Fibroblast of peridontal ligament (primary cell): ENCODE results near the gene GAK.
"Not testable (repeated sequence)": the region's sequence is repeated elsewhere in the genome, so short reads cannot be mapped to it uniquely, and the experiment has no call there.

Source experiments
- DNase-seq: peaks from one replicate; pipeline ENCODE4 v3.0.0-alpha.2; 2010; ENCODE audit errors: extremely low read depth

Gene GAK

DNA sequence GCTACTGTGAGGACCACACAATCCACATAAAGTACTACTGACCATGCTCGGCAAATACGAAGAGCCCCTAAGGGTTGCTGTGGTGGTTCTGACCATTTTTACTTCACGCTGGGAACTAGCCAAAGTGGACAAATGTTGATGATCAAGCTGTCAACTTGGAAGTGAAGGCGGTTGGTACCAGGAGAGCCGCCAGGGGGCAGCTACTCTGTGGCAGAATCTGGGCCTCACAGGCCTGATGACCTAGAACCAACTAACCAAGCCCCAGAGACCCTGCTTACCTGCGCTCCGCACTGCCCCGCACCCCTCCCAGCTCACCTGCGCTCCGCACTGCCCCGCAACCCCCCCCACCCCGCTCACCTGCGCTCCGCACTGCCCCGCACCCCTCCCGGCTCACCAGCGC is 5.6 kb downstream of the GAK start:
- DNase-seq, result no peak

GRCh38 chr4:925771-926500 is 6.2 kb downstream of the GAK start:
- DNase-seq, result no peak

- DNase-seq, result no peak
Observed at GRCh38 chr4:925171-925570, 6.9 kb downstream of the GAK start.

DNA sequence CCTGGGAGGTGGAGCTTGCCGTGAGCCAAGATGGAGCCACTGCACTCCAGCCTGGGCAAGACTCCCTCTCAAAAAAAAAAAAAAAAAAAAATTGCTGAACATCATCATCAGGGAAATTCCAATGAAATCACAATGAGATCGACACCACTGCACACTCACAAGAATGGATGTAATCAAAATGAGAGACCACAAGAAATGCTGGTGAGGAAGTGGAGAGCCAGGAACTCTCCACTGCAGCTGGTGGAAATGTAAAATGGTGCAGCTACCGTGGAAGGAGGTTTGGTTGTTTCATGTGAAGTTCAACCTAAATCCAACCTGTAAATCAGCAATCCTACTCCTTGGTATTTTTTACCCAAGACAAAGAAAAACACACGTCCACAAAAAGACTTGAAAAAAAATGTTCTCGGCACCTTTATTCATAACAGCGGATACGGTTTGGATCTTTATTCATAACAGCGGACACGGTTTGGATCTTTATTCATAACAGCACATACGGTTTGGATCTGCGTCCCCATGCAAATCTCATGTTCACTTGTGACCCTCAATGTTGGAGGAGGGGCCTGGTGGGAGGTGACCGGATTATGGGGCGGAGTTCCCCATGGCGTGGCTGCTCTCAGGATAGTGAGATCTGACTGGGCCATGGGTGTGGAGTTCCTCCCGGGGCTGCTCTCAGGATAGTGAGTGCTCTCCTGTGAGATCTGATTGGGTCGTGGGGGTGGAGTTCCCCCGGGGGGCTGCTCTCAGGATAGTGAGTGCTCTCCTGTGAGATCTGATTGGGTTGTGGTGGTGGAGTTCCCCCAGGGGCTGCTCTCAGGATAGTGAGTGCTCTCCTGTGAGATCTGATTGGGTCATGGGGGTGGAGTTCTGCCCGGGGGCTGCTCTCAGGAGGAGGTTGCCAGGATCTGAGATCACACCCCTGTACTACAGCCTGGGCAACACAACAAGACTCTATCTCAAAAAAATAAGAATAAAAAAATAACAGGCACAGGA is 7.7 kb downstream of the GAK start:
- DNase-seq, result peak; percentile 62

DNA sequence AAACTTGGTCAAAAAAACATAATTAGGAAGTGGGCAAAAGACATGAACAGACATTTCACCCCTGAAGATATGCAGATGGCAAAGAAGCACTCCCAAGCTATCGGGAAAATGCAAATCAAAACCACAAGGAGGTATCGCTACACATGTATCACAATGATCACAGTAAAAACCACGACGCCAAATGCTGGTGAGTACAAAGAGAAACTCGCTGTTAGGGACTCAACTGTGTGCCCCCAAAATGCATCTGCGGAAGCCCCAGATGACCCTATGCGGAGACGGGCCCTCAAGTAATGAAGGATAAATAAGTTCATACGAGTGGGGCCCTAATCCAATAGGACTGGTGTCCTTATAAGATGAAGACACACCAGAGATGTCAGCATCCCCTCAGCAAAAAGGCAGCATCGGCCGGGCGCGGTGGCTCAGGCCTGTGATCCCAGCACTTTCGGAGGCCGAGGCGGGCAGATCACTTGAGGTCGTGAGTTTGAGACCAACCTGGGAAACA is 10.2 kb downstream of the GAK start:
- no peak for DNase-seq

DNA sequence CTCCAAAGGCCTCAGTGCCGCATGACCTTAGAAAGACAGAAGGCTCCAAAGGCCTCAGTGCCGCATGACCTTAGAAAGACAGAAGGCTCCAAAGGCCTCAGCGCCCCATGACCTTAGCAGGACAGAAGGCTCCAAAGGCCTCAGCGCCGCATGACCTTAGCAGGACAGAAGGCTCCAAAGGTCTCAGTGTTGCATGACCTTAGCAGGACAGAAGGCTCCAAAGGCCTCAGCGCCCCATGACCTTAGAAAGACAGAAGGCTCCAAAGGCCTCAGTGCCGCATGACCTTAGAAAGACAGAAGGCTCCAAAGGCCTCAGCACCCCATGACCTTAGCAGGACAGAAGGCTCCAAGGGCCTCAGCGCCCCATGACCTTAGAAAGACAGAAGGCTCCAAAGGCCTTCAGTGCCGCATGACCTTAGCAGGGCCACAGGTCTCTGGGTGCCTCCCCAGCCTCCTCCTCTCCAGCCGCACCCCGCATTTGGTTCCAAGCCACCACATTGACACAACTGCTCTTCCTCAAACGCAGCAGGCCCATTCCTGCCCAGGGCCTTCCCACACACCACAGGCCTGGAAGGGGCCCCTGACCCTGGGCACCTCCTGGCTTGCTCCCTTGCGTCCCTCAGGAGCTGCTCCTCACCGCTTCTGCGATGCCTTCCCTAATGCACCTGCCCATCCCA is 13.0 kb downstream of the GAK start:
- not testable (repeated sequence) for DNase-seq

DNA sequence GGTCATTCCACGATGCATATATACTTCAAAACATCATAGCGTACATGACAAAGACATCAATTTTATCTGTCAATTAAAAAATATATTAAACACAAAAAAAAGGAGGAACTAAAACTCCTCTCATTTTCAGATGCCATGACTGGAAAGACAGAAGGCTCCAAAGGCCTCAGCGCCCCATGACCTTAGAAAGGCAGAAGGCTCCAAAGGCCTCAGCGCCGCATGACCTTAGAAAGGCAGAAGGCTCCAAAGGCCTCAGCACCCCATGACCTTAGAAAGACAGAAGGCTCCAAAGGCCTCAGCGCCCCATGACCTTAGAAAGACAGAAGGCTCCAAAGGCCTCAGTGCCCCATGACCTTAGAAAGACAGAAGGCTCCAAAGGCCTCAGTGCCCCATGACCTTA is 13.5 kb downstream of the GAK start:
- not testable (repeated sequence) for DNase-seq

GRCh38 chr4:917992-918391 is 14.1 kb downstream of the GAK start:
- DNase-seq, result no peak

GRCh38 chr4:917466-917865 is 14.7 kb downstream of the GAK start:
- no peak for DNase-seq

- peak; percentile 67 for DNase-seq
Observed at GRCh38 chr4:915595-915994, 16.5 kb downstream of the GAK start.

DNA sequence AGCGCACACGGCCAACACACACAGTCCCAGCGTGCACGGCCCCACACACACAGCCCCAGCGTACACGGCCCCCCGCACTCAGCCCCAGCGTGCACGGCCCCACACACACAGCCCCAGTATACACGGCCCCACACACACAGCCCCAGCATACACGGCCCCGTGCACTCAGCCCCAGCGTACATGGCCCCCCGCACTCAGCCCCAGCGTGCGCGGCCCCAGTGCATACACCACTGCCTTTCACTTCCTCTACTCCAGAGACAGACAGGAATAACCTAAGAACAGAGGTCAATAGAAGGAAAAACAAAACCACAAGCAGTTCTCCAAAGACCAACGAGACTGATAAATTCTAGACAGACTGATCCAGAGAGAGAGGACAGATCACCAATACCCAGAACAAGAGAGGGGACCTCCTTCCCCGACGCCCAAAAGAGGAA is 17.1 kb downstream of the GAK start:
- no peak for DNase-seq

- DNase-seq, result no peak
Observed at GRCh38 chr4:914531-914930, 17.6 kb downstream of the GAK start.

GRCh38 chr4:913280-913618 is 18.9 kb downstream of the GAK start:
- no peak for DNase-seq

GRCh38 chr4:912548-913279 is 19.4 kb downstream of the GAK start:
- no peak for DNase-seq

- no peak for DNase-seq
Observed at GRCh38 chr4:911871-912490, 20.1 kb downstream of the GAK start.

DNA sequence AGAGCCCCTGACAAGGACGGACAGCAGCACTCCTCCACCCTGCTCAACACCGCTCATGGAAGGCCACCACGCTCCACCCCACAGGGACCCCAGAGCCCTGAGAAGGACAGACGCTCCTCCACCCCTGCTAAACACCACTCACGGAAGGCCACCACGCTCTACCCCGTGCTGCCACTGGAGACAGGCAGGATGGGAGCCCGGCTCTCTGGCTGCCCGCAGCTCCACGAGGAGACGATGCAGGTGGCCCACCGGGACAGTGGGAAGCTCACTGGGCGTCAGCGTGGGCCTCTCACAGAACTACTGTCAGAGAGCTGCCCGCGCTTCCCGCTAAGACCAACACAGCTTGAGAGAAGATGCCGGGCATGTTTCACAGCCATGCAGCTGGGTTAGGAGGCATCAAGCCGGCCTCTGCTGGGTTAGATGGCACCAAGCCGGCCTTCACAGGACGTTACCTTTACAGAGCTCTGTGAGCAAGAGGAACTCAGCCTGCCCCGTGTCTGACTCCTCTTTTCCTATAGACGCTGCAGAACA is 20.8 kb downstream of the GAK start:
- no peak for DNase-seq

DNA sequence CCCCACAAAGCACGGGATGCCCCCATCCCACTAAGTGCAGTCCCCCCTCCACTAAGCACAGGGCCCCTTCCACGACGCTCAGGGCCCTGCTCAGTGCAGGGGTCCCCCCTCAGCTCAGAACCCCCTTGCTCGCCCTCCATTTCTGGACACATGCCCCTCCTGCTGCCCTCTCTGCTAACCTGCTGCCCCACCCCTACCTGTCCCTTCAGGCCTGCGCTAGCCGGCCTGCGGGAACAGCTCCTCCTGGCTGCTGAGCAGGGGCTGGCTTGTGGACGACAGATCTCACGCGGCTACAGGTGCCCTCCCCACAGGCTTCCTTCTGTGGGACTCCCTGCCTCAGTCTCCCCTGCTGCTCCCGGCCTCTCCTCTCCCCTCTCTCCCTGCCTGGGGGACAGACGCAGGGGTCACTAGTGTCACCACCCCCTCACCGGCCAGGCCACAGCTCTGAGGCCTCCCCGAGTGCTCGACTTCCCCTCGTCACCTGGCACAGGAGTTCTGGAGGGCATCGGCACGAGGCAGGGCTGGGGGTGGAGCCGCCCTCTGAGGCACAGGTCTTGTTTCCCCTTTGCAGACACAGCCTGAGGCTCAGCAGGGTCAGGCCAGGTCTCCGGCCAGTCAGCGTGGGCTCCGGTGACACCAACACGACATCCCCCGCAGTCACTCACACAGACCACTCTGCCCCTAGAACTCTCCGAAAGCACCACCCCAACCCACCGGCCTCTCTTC is 21.6 kb downstream of the GAK start:
- DNase-seq, result no peak

- DNase-seq, result no peak
Observed at GRCh38 chr4:909821-910220, 22.3 kb downstream of the GAK start.

GRCh38 chr4:909131-909571 is 23.0 kb downstream of the GAK start:
- no peak for DNase-seq
